ENCODE data around the gene SIGLEC8.

DNA sequence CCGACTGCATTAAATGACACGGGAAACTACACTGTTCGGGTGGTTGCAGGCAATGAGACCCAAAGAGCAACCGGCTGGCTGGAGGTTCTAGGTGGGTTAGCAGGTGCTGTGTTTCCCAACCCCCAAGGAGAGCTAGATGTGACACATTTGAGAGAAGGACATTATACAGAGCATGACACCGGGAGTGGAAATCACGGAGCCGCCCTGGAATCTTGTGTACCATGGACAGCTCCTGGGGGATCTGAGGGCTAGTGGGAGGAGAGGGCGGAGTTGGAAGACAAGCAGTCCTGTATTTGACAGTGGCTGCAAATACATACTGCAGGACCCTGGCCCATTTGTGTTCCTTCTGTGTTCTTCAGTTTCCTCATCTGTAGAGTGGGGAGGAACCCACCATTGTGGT, 22.3 kb upstream of the SIGLEC8 start:
- TF ChIP-seq, protein P1, sequence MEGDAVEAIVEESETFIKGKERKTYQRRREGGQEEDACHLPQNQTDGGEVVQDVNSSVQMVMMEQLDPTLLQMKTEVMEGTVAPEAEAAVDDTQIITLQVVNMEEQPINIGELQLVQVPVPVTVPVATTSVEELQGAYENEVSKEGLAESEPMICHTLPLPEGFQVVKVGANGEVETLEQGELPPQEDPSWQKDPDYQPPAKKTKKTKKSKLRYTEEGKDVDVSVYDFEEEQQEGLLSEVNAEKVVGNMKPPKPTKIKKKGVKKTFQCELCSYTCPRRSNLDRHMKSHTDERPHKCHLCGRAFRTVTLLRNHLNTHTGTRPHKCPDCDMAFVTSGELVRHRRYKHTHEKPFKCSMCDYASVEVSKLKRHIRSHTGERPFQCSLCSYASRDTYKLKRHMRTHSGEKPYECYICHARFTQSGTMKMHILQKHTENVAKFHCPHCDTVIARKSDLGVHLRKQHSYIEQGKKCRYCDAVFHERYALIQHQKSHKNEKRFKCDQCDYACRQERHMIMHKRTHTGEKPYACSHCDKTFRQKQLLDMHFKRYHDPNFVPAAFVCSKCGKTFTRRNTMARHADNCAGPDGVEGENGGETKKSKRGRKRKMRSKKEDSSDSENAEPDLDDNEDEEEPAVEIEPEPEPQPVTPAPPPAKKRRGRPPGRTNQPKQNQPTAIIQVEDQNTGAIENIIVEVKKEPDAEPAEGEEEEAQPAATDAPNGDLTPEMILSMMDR (IDR thresholded peaks at IDR 0.05) = no peak
- TF ChIP-seq POLR2A (IDR thresholded peaks at IDR 0.05) = no peak

All from right lobe of liver (tissue), 4 donors.